Panc1 (cell line): ENCODE measurements around the gene EBF4.

ENCODE experiments used
- POLR2AphosphoS5 ChIP-seq: IDR thresholded peaks from 2 replicates; pipeline ENCODE4 v1.6.1; 2012; ENCODE audit warnings: mild to moderate bottlenecking, low read depth, low read length, moderate library complexity
- SIN3A ChIP-seq: IDR thresholded peaks from 2 replicates; pipeline ENCODE4 v1.6.1; 2012; ENCODE audit warnings: low read depth, mild to moderate bottlenecking, low read length, moderate library complexity, borderline replicate concordance; ENCODE audit not compliant: insufficient read depth
- TCF7L2 ChIP-seq: IDR thresholded peaks from 2 replicates; pipeline ENCODE4 v1.6.1; 2011; ENCODE audit warnings: mild to moderate bottlenecking, low read depth, low read length, inconsistent platforms
- TF ChIP-seq, protein P1 (sequence below): fragments of 450-650 bp; IDR thresholded peaks from 2 replicates; pipeline ENCODE4 v1.5.1; 2017; ENCODE audit warnings: mild to moderate bottlenecking
- TF ChIP-seq, protein P2 (sequence below), 2 experiments: IDR thresholded peaks; 2 replicates each; pipeline ENCODE4 v1.6.1; 2011 to 2012; ENCODE audit warnings: low read depth in 2 of 2, control low read depth in 1 of 2, low read length in 1 of 2, mild to moderate bottlenecking in 1 of 2, moderate library complexity in 1 of 2; ENCODE audit not compliant: insufficient read depth in 1 of 2

- TF ChIP-seq SIN3A (no peak), POLR2AphosphoS5 (no peak), TCF7L2 (no peak)
- TF ChIP-seq, protein P1, sequence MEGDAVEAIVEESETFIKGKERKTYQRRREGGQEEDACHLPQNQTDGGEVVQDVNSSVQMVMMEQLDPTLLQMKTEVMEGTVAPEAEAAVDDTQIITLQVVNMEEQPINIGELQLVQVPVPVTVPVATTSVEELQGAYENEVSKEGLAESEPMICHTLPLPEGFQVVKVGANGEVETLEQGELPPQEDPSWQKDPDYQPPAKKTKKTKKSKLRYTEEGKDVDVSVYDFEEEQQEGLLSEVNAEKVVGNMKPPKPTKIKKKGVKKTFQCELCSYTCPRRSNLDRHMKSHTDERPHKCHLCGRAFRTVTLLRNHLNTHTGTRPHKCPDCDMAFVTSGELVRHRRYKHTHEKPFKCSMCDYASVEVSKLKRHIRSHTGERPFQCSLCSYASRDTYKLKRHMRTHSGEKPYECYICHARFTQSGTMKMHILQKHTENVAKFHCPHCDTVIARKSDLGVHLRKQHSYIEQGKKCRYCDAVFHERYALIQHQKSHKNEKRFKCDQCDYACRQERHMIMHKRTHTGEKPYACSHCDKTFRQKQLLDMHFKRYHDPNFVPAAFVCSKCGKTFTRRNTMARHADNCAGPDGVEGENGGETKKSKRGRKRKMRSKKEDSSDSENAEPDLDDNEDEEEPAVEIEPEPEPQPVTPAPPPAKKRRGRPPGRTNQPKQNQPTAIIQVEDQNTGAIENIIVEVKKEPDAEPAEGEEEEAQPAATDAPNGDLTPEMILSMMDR: no peak
- TF ChIP-seq, protein P2, sequence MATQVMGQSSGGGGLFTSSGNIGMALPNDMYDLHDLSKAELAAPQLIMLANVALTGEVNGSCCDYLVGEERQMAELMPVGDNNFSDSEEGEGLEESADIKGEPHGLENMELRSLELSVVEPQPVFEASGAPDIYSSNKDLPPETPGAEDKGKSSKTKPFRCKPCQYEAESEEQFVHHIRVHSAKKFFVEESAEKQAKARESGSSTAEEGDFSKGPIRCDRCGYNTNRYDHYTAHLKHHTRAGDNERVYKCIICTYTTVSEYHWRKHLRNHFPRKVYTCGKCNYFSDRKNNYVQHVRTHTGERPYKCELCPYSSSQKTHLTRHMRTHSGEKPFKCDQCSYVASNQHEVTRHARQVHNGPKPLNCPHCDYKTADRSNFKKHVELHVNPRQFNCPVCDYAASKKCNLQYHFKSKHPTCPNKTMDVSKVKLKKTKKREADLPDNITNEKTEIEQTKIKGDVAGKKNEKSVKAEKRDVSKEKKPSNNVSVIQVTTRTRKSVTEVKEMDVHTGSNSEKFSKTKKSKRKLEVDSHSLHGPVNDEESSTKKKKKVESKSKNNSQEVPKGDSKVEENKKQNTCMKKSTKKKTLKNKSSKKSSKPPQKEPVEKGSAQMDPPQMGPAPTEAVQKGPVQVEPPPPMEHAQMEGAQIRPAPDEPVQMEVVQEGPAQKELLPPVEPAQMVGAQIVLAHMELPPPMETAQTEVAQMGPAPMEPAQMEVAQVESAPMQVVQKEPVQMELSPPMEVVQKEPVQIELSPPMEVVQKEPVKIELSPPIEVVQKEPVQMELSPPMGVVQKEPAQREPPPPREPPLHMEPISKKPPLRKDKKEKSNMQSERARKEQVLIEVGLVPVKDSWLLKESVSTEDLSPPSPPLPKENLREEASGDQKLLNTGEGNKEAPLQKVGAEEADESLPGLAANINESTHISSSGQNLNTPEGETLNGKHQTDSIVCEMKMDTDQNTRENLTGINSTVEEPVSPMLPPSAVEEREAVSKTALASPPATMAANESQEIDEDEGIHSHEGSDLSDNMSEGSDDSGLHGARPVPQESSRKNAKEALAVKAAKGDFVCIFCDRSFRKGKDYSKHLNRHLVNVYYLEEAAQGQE (IDR thresholded peaks at IDR 0.05; ENCODE audit: insufficient read depth in 1 of 2, low read depth in 2 of 2, low read length in 1 of 2): no peak
These were observed 45.9 kb downstream of the EBF4 start for GRCh38 chr20:2738331-2739041.
